GM12875 (cell line): ENCODE measurements around the gene TBC1D20.

Experiments used
- H3K4me3 ChIP-seq: one replicate; pipeline ENCODE4 v1.5.1; 2011; ENCODE audit warnings: low read depth, low read length, control low read depth
- CTCF ChIP-seq: IDR thresholded peaks from 2 replicates; pipeline ENCODE4 v1.5.1; 2011; ENCODE audit warnings: low read depth, mild to moderate bottlenecking, control low read depth, inconsistent platforms, low read length, moderate library complexity, borderline replicate concordance; ENCODE audit not compliant: insufficient read depth

Gene TBC1D20

GRCh38 chr20:407133-407952 is 55.0 kb downstream of the TBC1D20 start:
- H3K4me3 ChIP-seq, result peak overlapping the region; percentile 52
- TF ChIP-seq CTCF, result peak; percentile 45; the same call in 1 of the 2 replicates

GRCh38 chr20:406200-407132 is 55.9 kb downstream of the TBC1D20 start:
- H3K4me3 ChIP-seq, result no peak overlapping the region
- no peak for TF ChIP-seq CTCF

GRCh38 chr20:404088-404487 is 58.2 kb downstream of the TBC1D20 start:
- no peak for TF ChIP-seq CTCF
- H3K4me3 ChIP-seq, result no peak overlapping the region

- H3K4me3 ChIP-seq, result no peak overlapping the region
Observed at GRCh38 chr20:403582-403957, 58.8 kb downstream of the TBC1D20 start.

GRCh38 chr20:402898-403581 is 59.3 kb downstream of the TBC1D20 start:
- H3K4me3 ChIP-seq, result no peak overlapping the region
- TF ChIP-seq CTCF, result no peak

More at GRCh38 chr20:403582-403957, 58.8 kb downstream of the TBC1D20 start:
- TF ChIP-seq CTCF, result no peak

GRCh38 chr20:402496-402885 is 59.8 kb downstream of the TBC1D20 start:
- no peak for TF ChIP-seq CTCF
- H3K4me3 ChIP-seq, result no peak overlapping the region
